ENCODE measurements around the gene FCHO2. TPM values are rescaled to one million over a fixed set of nuclear protein-coding genes. Genes with fewer than 3 reads are reported as not detected.
A peak's percentile ranks its signal among the peaks of the same experiment; 100 is the strongest.

Gene FCHO2
- 13.3 TPM for total RNA-seq (ENCODE audit: unreplicated experiment)
- long read RNA-seq = 0 reads

GRCh38 chr5:72955768-72956323, at the start of gene FCHO2:
TSS of gene FCHO2 (plus strand) at chr5:72956041. CDS start at chr5:72956097, 56 bp downstream.
- peak; percentile 99 for DNase-seq
- H3K4me3 Mint-ChIP-seq (ENCODE audit: unreplicated experiment) = peak within 1 kb of the TSS; percentile 95
- H3K27me3 Mint-ChIP-seq (ENCODE audit: unreplicated experiment) = peaks cover 7% of the 10 kb centered on the region
- no peaks in the 10 kb centered on the region for H3K36me3 Mint-ChIP-seq (ENCODE audit: unreplicated experiment)
- H3K27ac Mint-ChIP-seq (ENCODE audit: unreplicated experiment) = peak within 1 kb of the TSS; percentile 83
- H3K4me1 Mint-ChIP-seq (ENCODE audit: low read depth, unreplicated experiment) = peaks cover 6% of the 10 kb centered on the region
- peaks cover 7% of the 10 kb centered on the region for H3K9me3 Mint-ChIP-seq (ENCODE audit: unreplicated experiment)
- peak; percentile 96 for TF ChIP-seq CTCF (IDR thresholded peaks at IDR 0.05; ENCODE audit: partially characterized antibody, unreplicated experiment)

GRCh38 chr5:72906806-72907205, 49.0 kb upstream of the FCHO2 start:
- no peak for DNase-seq
- H3K27ac Mint-ChIP-seq (ENCODE audit: unreplicated experiment) = no peak overlapping the region
- no peaks in the 10 kb centered on the region for H3K36me3 Mint-ChIP-seq (ENCODE audit: unreplicated experiment)
- TF ChIP-seq CTCF (IDR thresholded peaks at IDR 0.05; ENCODE audit: partially characterized antibody, unreplicated experiment) = no peak
- H3K27me3 Mint-ChIP-seq (ENCODE audit: unreplicated experiment) = no peaks in the 10 kb centered on the region
- H3K4me1 Mint-ChIP-seq (ENCODE audit: low read depth, unreplicated experiment) = peaks cover 1% of the 10 kb centered on the region
- H3K9me3 Mint-ChIP-seq (ENCODE audit: unreplicated experiment) = peaks cover 3% of the 10 kb centered on the region
- H3K4me3 Mint-ChIP-seq (ENCODE audit: unreplicated experiment) = no peak overlapping the region

GRCh38 chr5:72908664-72909063, 47.2 kb upstream of the FCHO2 start:
- H3K9me3 Mint-ChIP-seq (ENCODE audit: unreplicated experiment) = peaks cover 2% of the 10 kb centered on the region
- TF ChIP-seq CTCF (IDR thresholded peaks at IDR 0.05; ENCODE audit: partially characterized antibody, unreplicated experiment) = no peak
- no peak overlapping the region for H3K4me3 Mint-ChIP-seq (ENCODE audit: unreplicated experiment)
- H3K27me3 Mint-ChIP-seq (ENCODE audit: unreplicated experiment) = no peaks in the 10 kb centered on the region
- H3K27ac Mint-ChIP-seq (ENCODE audit: unreplicated experiment) = no peak overlapping the region
- no peaks in the 10 kb centered on the region for H3K36me3 Mint-ChIP-seq (ENCODE audit: unreplicated experiment)
- peaks cover 1% of the 10 kb centered on the region for H3K4me1 Mint-ChIP-seq (ENCODE audit: low read depth, unreplicated experiment)
- DNase-seq = no peak

GRCh38 chr5:72917371-72917776, 38.5 kb upstream of the FCHO2 start:
- DNase-seq = no peak
- TF ChIP-seq CTCF (IDR thresholded peaks at IDR 0.05; ENCODE audit: partially characterized antibody, unreplicated experiment) = no peak
- H3K27me3 Mint-ChIP-seq (ENCODE audit: unreplicated experiment) = no peaks in the 10 kb centered on the region
- H3K27ac Mint-ChIP-seq (ENCODE audit: unreplicated experiment) = peak overlapping the region; percentile 41
- no peaks in the 10 kb centered on the region for H3K36me3 Mint-ChIP-seq (ENCODE audit: unreplicated experiment)
- H3K9me3 Mint-ChIP-seq (ENCODE audit: unreplicated experiment) = peaks cover 3% of the 10 kb centered on the region
- H3K4me1 Mint-ChIP-seq (ENCODE audit: low read depth, unreplicated experiment) = no peaks in the 10 kb centered on the region
- H3K4me3 Mint-ChIP-seq (ENCODE audit: unreplicated experiment) = no peak overlapping the region

GRCh38 chr5:72920690-72921502, 34.9 kb upstream of the FCHO2 start:
- Mint-ChIP-seq H3K9me3 (ENCODE audit: unreplicated experiment) (peaks cover 6% of the 10 kb centered on the region), H3K36me3 (ENCODE audit: unreplicated experiment) (no peaks in the 10 kb centered on the region), H3K4me1 (ENCODE audit: low read depth, unreplicated experiment) (no peaks in the 10 kb centered on the region), H3K4me3 (ENCODE audit: unreplicated experiment) (no peak overlapping the region), H3K27ac (ENCODE audit: unreplicated experiment) (no peak overlapping the region), H3K27me3 (ENCODE audit: unreplicated experiment) (no peaks in the 10 kb centered on the region)
- TF ChIP-seq CTCF (IDR thresholded peaks at IDR 0.05; ENCODE audit: partially characterized antibody, unreplicated experiment) = no peak
- DNase-seq = no peak

Data from glutamatergic neuron (in vitro differentiated cells).